ENCODE data around the gene DEPP1. TPM values are rescaled to one million over a fixed set of nuclear protein-coding genes. Genes with fewer than 3 reads are reported as not detected.

Gene DEPP1
- total RNA-seq, 1 donor from 2014 or later, result 4.1 TPM

DNA sequence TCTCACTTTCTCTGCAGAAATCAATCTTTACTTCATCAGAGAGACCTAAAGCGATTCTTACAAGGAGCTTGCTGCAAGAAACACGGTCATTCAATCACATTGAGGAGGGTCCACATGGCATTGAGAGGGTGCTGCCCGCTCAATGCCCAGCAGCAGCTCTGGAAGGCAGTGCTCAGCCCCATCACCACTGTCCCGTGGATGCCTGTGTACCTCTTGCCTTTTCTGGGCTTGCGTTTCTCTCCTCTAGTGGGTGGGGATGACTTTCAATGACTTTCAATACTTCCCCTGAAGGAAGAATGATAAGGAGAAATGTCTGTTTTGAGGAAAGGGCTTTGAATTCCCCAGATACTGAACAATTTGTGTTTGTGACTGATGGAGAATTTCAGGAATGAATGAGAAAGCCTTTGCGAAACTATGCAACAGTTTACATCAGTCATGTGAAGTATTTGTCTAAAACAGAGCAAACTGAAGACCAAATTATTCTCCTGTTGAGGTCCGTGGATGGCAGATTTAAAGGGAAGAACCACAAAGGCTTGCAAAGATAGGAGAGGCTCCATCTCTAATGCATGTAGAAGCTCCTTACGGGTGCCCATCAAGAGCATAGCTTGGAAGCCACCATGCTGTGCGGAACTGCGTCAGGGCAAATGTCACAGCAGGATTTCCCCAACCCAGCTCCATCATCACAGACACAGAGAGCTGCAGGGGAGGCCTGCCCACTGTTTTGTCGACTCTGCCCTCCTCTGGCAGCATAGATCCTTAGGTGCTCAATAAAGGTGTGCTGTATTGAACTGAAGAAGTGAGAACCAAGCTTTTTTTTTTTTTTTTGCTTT is 15.5 kb upstream of the DEPP1 start:
- no peak for FAIRE-seq
- no peak for DNase-seq (ENCODE audit: low spot score in 2 of 2)

DNA sequence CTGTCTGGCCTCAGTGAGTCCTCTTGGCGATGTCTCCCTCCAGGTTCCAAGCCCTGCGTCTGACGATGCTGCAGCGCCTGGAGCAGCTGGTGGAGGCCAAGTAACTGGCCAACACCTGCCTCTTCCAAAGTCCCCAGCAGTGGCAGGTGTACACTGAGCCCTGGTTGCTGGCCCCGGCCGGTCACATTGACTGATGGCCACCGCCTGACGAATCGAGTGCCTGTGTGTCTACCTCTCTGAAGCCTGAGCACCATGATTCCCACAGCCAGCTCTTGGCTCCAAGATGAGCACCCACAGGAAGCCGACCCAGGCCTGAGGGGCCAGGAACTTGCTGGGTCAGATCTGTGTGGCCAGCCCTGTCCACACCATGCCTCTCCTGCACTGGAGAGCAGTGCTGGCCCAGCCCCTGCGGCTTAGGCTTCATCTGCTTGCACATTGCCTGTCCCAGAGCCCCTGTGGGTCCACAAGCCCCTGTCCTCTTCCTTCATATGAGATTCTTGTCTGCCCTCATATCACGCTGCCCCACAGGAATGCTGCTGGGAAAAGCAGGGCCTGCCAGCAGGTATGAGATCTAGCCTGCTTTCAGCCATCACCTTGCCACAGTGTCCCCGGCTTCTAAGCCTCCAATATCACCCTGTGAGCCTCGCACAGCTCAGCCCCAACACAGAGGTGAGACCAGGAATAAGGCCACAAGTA is 14.8 kb upstream of the DEPP1 start:
- no peak for DNase-seq (ENCODE audit: low spot score in 2 of 2)
- FAIRE-seq, result no peak

DNA sequence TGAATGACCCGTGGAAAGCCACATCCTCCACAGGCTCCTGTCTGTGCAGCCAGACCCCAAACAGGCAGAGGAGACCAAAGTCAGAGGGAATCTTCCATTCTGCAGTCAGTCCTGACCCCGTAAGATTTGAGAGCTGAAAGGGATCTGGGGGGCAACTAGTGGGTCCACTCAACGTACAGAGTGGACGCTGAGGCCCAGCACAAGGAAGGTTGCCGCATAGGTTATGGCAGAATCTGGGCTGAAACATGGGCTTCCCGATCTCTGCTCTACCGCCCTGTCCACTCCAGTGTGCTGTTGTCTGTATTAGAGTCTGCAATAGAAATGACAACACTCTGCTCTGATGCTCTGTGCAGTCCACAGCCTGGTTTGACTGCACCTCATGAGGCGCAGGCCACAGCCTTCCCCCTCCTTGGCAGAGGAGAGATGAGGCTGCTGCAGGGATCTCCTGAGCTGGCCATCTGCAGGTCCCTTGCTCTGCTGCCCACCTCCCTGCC is 14.2 kb upstream of the DEPP1 start:
- DNase-seq (ENCODE audit: low spot score in 2 of 2), result no peak

DNA sequence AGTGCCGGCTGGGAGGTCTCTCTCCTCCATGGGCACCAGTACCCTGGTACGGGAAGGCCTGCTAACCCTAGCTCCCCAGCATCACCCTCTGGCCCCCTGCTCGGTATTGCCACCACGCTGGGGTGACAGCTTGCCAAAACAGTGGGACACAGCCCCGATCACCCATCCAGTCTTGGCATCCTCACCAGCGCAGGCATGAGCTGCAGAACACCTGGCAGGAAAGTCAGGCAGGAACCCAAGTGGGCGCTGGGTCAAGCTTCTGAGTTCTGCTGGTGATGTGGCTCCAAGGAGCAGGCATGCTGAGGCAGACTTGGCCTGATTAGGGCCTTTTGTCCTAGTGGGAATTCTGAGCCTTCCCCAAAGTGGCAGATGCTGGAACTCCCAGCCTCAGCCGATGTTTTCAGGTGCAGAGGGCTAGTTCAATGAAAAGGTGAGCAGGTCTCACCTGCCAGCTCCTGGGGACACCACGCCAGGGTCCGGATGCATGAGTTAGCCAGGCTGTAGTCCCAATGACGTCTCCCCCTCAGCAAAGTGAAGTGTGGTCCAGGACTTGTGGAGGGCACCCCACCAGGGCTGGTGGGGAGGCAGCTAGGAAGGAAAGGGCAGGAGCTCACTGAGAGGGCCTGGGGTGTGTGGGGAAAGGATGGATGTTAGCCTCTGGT is 13.6 kb upstream of the DEPP1 start:
- no peak for FAIRE-seq
- no peak for DNase-seq (ENCODE audit: low spot score in 2 of 2)

More for the DNA sequence above, 14.2 kb upstream of the DEPP1 start:
- no peak for FAIRE-seq

DNA sequence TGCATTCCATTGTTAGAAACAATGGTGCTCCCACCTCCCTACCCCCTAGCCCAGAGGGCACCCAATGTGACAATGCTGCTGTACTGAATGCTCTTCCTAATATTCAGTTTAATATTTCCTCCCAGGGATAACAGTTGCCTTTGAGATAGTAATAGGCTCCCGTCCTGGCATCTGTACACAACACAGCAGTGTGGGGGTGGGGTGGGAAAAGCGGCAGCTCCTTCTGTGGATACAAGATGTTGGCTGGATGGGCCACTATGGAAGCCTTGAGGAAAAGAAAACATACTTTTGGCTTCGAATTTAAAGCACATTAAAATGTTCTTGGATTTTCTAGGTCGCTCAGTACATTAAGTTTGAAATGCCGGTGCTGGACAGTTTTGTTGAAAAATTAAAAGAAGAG is 13.0 kb upstream of the DEPP1 start:
- no peak for DNase-seq (ENCODE audit: low spot score in 2 of 2)
- no peak for FAIRE-seq

DNA sequence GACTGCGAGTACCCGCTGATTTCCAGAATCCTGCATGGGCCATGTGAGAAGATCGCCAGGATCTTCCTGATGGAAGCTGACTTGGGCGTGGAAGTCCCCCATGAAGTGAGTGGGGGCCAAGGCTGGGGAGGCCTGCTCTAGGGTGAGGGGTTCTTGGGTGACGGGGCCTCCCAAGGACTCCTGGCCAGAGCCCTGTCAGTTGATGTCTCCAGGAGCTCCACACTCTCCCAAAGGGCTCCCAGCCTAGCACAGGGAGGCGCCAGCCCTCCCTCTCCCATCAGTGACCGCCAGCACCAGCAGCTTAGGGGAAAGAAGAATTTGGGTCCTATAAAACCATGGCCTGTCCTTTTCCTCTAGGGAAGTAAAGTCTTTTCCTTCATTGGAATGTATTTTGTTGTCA is 12.4 kb upstream of the DEPP1 start:
- FAIRE-seq (no peak), DNase-seq (ENCODE audit: low spot score in 2 of 2) (no peak)

DNA sequence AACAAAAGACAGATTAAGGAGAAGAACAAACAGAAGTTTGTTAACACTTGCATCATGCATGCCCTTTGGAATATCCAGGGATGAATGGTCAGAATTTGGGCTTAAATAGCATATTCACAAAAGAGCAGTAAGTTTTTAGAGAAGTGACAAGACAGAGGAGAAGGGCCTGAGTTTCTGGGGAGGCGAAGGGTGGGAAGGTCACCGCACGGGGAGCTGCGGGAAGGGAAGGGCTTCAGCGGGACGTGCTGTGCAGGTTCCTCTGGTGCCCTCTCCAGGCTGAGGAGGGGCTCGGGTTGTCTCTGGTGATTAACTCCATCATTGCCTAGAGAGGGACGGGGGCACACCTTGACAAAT is 11.7 kb upstream of the DEPP1 start:
- FAIRE-seq, result no peak
- no peak for DNase-seq (ENCODE audit: low spot score in 2 of 2)

DNA sequence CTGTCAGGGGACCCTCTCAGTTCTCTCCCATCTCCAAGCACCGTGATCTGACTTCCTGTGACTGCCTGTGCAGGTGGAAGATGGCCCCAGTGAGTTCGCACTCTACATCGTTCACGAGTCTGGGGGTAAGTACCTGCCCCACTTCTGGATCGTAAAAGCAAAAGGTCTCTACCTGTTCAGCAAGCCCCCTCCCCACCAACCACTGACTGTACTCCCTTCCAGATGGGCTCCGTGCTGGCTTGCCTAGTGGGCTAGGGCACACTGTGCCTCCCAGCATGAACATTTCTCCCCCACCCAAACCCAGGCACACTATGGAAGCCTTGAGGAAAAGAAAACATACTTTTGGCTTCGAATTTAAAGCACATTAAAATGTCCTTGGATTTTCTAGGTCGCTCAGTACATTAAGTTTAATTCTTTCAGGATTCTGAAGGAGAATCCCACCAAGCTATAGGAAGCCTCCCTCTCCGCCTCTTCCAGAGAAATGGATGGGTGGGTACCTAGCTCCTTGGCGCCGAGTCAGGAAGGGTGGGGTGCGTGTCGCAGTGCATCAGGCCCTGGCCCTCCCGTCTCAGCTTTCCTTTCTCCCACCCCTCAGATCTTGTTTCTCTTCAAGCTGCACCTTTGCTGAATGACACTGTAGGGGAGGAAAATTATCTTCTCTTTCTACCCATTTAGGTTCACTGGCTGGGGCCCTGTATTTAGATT is 11.1 kb upstream of the DEPP1 start:
- DNase-seq (ENCODE audit: low spot score in 2 of 2), result no peak

DNA sequence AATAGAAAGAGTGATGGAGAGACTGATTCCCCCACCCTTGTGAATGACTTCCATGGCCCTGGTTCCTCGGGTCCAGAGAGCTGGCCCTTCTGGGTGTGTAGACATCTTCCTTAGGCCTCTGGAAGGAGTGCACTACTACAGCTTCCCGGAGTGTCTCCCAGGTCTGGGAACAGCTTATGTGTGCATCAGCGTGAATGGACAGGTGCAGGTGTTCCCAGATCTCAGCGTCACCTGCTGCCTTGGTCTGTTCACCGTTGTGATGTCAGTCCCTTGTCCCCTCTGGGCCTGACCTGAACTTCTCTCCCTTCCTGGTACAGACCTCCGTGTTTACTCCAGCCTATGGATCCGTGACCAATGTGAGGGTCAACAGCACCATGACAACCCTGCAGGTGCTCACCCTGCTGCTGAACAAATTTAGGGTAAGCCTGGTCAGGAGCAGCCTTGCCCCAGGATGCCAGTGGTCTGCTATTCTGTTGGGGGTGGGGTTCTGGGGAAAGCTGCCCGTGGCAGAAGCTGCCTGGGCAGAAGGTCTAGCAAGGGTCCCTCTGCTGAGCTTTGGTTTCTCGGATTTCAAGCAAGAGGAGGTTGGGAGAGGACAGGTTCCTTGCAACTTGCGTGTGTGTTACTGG is 10.5 kb upstream of the DEPP1 start:
- FAIRE-seq, result no peak
- no peak for DNase-seq (ENCODE audit: low spot score in 2 of 2)

More for the DNA sequence above, 11.1 kb upstream of the DEPP1 start:
- no peak for FAIRE-seq

DNA sequence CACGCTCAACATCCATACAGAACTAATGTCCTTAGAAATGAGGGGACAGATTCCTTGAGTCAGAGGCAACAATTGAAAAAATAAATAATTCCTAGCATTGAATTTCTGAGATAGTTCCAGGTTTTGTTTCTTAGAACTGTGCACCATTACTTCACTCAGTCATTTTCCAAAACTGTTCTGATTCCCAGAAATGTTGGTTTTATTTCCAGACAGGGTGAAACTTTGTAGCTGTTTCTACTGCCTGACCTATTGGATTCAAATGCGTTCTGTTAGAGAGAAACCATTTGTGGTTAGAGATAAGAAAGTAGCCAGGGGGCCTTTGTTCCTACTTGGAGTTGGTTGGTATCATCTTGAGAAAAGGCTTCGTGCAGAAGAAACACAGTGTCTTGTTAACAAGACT is 8.1 kb upstream of the DEPP1 start:
- FAIRE-seq (no peak), DNase-seq (ENCODE audit: low spot score in 2 of 2) (no peak)

DNA sequence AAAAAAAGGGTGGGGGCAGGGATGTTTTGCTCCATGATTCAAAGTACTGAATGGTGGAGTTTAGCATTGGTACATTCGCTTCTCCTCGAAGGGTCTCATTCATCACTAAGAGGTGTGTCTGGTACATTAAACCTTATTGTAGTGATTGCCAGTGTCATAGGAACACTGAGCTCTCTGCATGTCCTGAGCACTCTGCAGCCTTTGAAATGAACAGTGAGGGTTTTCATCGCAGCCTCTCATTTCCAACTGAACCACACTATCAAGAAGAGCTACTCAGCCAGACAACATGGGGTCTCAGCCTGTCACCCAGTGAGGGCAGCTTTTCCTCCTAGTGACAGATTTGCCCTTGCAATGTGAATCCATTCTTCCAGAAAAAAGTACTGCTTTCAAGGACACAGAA is 7.6 kb upstream of the DEPP1 start:
- no peak for FAIRE-seq
- DNase-seq (ENCODE audit: low spot score in 2 of 2), result no peak

DNA sequence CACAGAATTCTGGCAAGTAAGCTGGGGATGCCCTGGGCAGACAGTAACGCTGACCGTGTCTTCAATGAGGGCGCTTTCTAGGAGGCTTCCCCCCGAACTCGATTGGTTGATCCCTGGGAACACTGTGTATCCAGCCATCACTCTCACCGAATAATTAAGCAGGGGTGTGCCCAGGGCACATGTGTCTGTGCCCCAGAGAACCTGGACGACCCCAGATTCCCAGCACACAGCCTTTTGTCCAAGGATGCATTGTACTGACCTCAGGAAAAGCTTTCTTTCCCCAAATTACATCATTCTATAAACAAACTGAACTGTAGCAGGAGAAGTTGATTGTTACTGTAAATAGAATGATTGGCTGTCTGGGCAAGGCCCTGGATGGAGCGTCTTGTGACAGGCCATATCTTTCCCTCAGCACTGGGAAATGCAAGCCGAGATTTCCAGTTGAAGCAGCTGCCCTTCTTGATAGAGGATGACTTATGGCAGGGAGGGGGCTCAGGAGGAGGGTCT is 6.6 kb upstream of the DEPP1 start:
- no peak for FAIRE-seq
- no peak for DNase-seq (ENCODE audit: low spot score in 2 of 2)

DNA sequence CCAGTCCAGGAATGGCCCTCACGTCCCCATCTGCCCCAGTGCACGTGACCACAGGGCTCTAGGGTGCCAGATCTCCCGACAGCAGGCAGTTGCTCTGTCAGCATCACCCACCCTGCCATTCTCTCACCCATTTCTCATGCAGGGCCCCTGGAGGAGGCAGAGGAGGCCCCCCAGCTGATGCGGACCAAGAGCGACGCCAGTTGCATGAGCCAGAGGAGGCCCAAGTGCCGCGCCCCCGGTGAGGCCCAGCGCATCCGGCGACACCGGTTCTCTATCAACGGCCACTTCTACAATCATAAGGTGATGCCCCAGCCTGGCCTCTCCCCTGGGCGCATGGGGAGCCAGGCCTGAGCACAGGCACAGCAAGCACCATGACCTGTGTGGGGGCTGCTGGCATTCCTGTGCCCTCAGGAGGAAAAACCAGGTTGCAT is 6.1 kb upstream of the DEPP1 start:
- no peak for DNase-seq (ENCODE audit: low spot score in 2 of 2)
- no peak for FAIRE-seq

DNA sequence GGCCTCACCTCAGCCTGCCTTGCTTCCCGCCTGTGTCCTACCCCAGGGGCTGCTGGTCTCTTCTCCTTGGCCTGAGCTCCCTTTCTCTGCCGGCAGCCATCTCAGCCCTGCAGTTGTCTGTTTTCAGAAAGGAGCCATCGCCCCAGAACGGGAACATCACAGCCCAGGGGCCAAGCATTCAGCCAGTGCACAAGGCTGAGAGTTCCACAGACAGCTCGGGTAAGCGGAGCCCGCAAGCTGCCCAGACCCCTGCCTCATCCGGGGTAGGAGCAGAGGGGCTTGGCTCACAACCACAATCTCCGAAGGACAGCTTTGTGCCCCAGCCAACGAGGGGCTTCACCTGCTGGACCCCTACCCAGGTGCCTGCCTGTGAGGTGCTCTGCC is 5.3 kb upstream of the DEPP1 start:
- FAIRE-seq, result no peak
- DNase-seq (ENCODE audit: low spot score in 2 of 2), result no peak

DNA sequence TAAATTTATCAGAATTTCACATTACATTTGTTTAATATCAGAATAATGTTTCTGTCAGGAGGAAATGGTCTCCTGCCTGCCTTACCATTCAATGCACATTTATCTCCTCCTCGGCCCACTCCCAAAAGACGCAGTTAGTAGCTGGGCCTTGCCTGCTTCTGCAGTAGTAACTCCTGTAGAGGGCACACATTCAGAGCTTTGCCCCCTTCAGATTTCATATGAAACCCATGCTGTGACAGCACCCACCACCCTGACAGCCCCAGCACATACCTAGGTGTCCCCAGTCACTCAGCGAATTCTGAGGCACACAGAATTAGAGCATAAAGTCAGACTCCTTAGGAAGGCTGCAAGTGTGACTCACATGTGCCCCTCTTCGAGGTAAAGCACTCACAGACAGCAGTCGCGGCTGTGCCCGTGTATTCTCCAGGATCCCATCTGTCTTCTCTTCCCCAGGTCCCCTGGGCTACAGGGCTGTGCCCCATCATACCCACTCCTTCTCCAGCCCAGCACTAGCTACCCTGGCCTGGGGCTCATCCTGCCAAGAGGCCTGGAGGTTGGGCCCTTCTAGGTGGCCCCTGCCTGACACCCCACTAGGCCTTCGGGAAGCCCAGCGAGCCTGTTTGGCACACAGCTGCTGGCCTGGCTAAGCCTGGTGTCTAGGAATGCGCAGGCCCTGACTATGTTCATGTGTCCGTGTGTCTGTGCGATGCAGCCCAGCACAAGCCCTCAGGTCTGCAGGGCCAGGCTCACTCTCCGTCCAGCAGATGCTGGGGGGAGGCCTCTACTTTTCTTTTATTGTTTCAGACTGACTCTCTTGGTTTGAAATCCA is 4.7 kb upstream of the DEPP1 start:
- FAIRE-seq (no peak), DNase-seq (ENCODE audit: low spot score in 2 of 2) (no peak)

DNA sequence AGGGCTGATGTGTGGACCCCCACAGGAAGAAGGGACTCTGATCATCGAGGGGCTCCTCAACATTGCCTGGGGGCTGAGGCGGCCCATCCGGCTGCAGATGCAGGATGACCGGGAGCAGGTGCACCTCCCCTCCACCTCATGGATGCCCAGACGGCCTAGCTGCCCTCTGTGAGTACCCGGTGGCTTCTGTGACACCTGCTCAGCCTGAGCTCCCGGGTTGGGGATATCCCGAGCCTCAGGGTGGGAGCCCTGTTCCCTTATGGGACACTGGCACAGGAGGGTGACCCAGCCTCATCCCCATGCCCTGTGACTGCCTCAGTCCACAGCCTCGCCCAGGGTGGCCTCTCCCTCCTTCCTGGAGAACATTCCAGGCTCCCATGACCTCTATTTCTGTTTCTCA is 3.9 kb upstream of the DEPP1 start:
- no peak for FAIRE-seq
- no peak for DNase-seq (ENCODE audit: low spot score in 2 of 2)

DNA sequence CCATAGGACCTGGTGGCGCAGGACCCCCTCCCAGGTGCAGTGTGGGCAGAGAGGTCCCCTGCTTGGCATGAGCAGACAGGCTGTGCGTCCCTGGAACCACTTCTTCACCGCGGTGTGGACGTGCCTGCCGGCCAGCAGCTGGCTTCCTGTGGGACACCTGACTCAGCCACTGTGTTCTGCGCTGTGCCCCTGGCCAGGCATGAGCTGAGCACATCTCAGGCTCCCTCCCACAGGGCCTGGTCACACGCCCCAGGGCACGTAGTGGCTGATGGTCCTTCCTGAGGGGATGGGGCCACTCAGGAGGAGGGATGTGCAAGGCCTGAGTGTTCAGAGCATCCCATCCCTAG is 3.5 kb upstream of the DEPP1 start:
- no peak for DNase-seq (ENCODE audit: low spot score in 2 of 2)
- no peak for FAIRE-seq

DNA sequence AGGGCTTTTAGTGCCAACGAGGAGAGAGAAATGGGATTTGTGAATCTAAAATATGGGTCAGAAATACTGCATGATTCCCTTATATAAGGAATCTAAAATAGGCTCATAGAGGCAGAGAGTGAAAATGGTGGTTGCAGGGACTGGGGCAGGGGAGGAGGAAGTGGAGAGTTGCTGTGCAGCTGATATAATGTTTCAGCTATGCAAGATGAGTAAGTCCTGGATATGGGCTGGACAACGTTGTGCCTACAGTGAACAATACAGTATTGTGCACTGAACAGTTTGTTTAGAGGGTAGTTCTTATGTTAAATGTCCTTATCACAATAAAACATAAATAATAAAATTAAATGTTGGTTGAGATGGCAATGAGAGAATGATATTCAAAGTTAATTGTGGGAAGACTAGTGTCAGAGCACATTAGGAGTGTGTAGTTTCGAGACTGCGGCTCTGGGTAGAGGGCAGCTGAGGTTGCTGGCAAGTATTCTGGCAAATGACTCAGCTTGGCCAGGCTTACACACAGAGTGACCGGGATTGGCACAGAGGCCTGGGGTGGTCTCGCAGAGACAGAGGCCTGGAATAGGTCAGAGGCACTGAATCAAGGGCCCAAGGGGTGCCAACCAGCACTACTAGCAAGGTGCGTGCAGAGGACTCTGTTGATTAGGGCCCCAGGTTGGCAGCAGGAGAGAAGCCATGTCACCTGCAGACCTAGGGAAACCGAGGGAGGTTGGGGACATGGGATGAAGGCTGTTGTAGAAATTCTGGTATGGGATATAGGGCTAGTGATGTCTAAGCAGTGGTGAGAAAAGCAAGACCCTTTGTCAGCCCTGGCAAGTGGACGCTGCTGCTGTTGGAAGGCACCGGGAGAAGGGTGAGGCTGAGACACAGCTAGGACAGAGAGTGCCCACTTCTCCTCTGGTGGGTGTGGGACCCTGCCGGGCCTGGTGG is 2.8 kb upstream of the DEPP1 start:
- DNase-seq (ENCODE audit: low spot score in 2 of 2) (no peak), FAIRE-seq (no peak)

Data from frontal cortex (tissue), 4 donors.